Skeletal muscle cell (primary cell): ENCODE measurements around the gene LAIR1.
"Not testable (repeated sequence)": the region's sequence is repeated elsewhere in the genome, so short reads cannot be mapped to it uniquely, and the experiment has no call there.

ENCODE experiments used
- DNase-seq: peaks from one replicate; pipeline ENCODE4 v3.0.0-alpha.2; 2010; ENCODE audit warnings: low read depth
- H3K4me3 ChIP-seq: 2 replicates; pipeline ENCODE4 v1.5.1; 2011; ENCODE audit warnings: low read depth, mild to moderate bottlenecking, control low read depth, low read length, moderate library complexity

LAIR1 gene

GRCh38 chr19:54380897-54381296, 16.2 kb upstream of the LAIR1 start:
- no peak for DNase-seq
- no peak overlapping the region for H3K4me3 ChIP-seq

GRCh38 chr19:54379187-54379678, 14.5 kb upstream of the LAIR1 start:
- no peak for DNase-seq
- H3K4me3 ChIP-seq: no peak overlapping the region

GRCh38 chr19:54376610-54377285, 12.0 kb upstream of the LAIR1 start:
- no peak overlapping the region for H3K4me3 ChIP-seq
- DNase-seq: no peak

GRCh38 chr19:54375181-54375938, 10.6 kb upstream of the LAIR1 start:
- not testable (repeated sequence) for H3K4me3 ChIP-seq, DNase-seq

- no peak overlapping the region for H3K4me3 ChIP-seq
- no peak for DNase-seq
These were observed 9.3 kb upstream of the LAIR1 start for GRCh38 chr19:54373781-54374631.

- H3K4me3 ChIP-seq, DNase-seq: not testable (repeated sequence)
These were observed 6.7 kb upstream of the LAIR1 start for GRCh38 chr19:54371453-54371852.

- not testable (repeated sequence) for DNase-seq, H3K4me3 ChIP-seq
These were observed 5.7 kb upstream of the LAIR1 start for GRCh38 chr19:54370434-54370796.

GRCh38 chr19:54369688-54370433, 5.1 kb upstream of the LAIR1 start:
- not testable (repeated sequence) for H3K4me3 ChIP-seq, DNase-seq

- DNase-seq: no peak
- no peak overlapping the region for H3K4me3 ChIP-seq
These were observed 4.5 kb upstream of the LAIR1 start for GRCh38 chr19:54369082-54369687.

- no peak for DNase-seq
These were observed 2.1 kb upstream of the LAIR1 start for GRCh38 chr19:54366811-54367210.

GRCh38 chr19:54365798-54366197, 1.1 kb upstream of the LAIR1 start:
- DNase-seq, H3K4me3 ChIP-seq: not testable (repeated sequence)

More at GRCh38 chr19:54366811-54367210, 2.1 kb upstream of the LAIR1 start:
- no peak overlapping the region for H3K4me3 ChIP-seq

- not testable (repeated sequence) for H3K4me3 ChIP-seq, DNase-seq
These were observed 2.9 kb downstream of the LAIR1 start for GRCh38 chr19:54361680-54362422.

GRCh38 chr19:54359149-54359820, 5.4 kb downstream of the LAIR1 start:
- H3K4me3 ChIP-seq, DNase-seq: not testable (repeated sequence)

- DNase-seq: no peak
These were observed 7.3 kb downstream of the LAIR1 start for GRCh38 chr19:54357381-54357780.

GRCh38 chr19:54356444-54357056, 8.2 kb downstream of the LAIR1 start:
- no peak overlapping the region for H3K4me3 ChIP-seq
- no peak for DNase-seq

More at GRCh38 chr19:54357381-54357780, 7.3 kb downstream of the LAIR1 start:
- H3K4me3 ChIP-seq: no peak overlapping the region

- no peak overlapping the region for H3K4me3 ChIP-seq
- DNase-seq: no peak
These were observed 9.1 kb downstream of the LAIR1 start for GRCh38 chr19:54355675-54356074.

- H3K4me3 ChIP-seq: no peak overlapping the region
- no peak for DNase-seq
These were observed 10.0 kb downstream of the LAIR1 start for GRCh38 chr19:54354761-54355160.
